Hepatocyte (in vitro differentiated cells): Measurements from ENCODE around the gene PPP2R2C. TPM values are rescaled to one million over a fixed set of nuclear protein-coding genes. Genes with fewer than 3 reads are reported as not detected.

Source experiments
- DNase-seq: peaks from one replicate; pipeline ENCODE4 v3.0.0-alpha.2; 2016; ENCODE audit warnings: low spot score
- H2AFZ ChIP-seq: fragments of 200-600 bp; sonication (generic); 2 replicates; pipeline ENCODE4 v1.6.0; 2016; ENCODE audit warnings: antibody characterized with exemption, mild to moderate bottlenecking
- H3K27ac ChIP-seq: fragments of 200-600 bp; sonication (generic); 2 replicates; pipeline ENCODE4 v1.5.1; 2016; ENCODE audit warnings: mild to moderate bottlenecking
- H3K27me3 ChIP-seq: fragments of 200-600 bp; sonication (generic); 2 replicates; pipeline ENCODE4 v1.6.1; 2016
- H3K36me3 ChIP-seq: fragments of 200-600 bp; sonication (generic); replicated peaks from 2 replicates; pipeline ENCODE4 v1.5.1; 2016; ENCODE audit warnings: low read depth; ENCODE audit not compliant: insufficient read depth
- H3K4me1 ChIP-seq: fragments of 200-600 bp; sonication (generic); 2 replicates; pipeline ENCODE4 v1.5.1; 2016; ENCODE audit warnings: mild to moderate bottlenecking, moderate library complexity; ENCODE audit not compliant: insufficient read depth
- H3K4me2 ChIP-seq: fragments of 200-600 bp; sonication (generic); 2 replicates; pipeline ENCODE4 v1.6.0; 2016
- H3K4me3 ChIP-seq: fragments of 200-600 bp; sonication (generic); 2 replicates; pipeline ENCODE4 v1.5.1; 2016; ENCODE audit warnings: mild to moderate bottlenecking
- H3K79me2 ChIP-seq: fragments of 200-600 bp; sonication (generic); 2 replicates; pipeline ENCODE4 v1.6.0; 2017; ENCODE audit warnings: mild to moderate bottlenecking
- H3K9me2 ChIP-seq: fragments of 200-600 bp; sonication (generic); replicated peaks from 2 replicates; pipeline ENCODE4 v1.6.0; 2017; ENCODE audit warnings: mild to moderate bottlenecking; ENCODE audit not compliant: insufficient read depth
- H3K9me3 ChIP-seq: fragments of 200-600 bp; sonication (generic); 2 replicates; pipeline ENCODE4 v1.5.1; 2016; ENCODE audit warnings: low read depth, mild to moderate bottlenecking
- H4K20me1 ChIP-seq: fragments of 200-600 bp; sonication (generic); 2 replicates; pipeline ENCODE4 v1.6.0; 2016; ENCODE audit warnings: mild to moderate bottlenecking; ENCODE audit not compliant: insufficient read depth, poor library complexity, severe bottlenecking
- CTCF ChIP-seq: fragments of 200-600 bp; sonication (generic); IDR thresholded peaks from 2 replicates; pipeline ENCODE4 v1.5.1; 2016; ENCODE audit warnings: antibody characterized with exemption, mild to moderate bottlenecking; ENCODE audit not compliant: poor library complexity
- EZH2 ChIP-seq: fragments of 200-600 bp; sonication (generic); IDR thresholded peaks from 2 replicates; pipeline ENCODE4 v1.6.1; 2016; ENCODE audit warnings: antibody characterized with exemption, mild to moderate bottlenecking, borderline replicate concordance
- EZH2phosphoT487 ChIP-seq: fragments of 200-600 bp; sonication (generic); IDR thresholded peaks from one replicate; pipeline ENCODE4 v1.6.1; 2018; ENCODE audit warnings: antibody characterized with exemption, mild to moderate bottlenecking, low read depth, moderate library complexity; ENCODE audit not compliant: unreplicated experiment, severe bottlenecking
- WGBS: methylation state at CpG from one replicate; pipeline ENCODE4 v1.1.6; 2016; ENCODE audit warnings: low lambda C conversion rate; ENCODE audit errors: missing lambda C conversion rate; 5-methylcytosine and 5-hydroxymethylcytosine counted together
- polyA plus RNA-seq: library from polyadenylated mRNA; unstranded; fragments of >200 nt; fragmentation: Nextera tagmentation; extraction: Ambion mirVana; gene quantifications from 2 replicates; pipeline ENCODE4 v1.2.1, GENCODE V29; 2016
- total RNA-seq: library from RNA; depleted of rRNA; stranded (reverse); fragments of >200 nt; gene quantifications from 2 replicates; pipeline ENCODE4 v1.2.3, GENCODE V29; 2014

PPP2R2C gene
- total and polyA plus RNA-seq, 2 experiments from 2014 or later = 0.35 to 0.67 TPM

- Histone ChIP-seq H3K4me1 (no peaks in the 10 kb centered on the region), H3K4me3 (no peak overlapping the region), H3K36me3 (no peaks in the 10 kb centered on the region), H3K4me2 (no peak overlapping the region), H3K9me2 (no peaks in the 10 kb centered on the region), H3K27ac (no peak overlapping the region), H4K20me1 (no peaks in the 10 kb centered on the region), H2AFZ (no peak overlapping the region), H3K9me3 (no peaks in the 10 kb centered on the region), H3K79me2 (no peaks in the 10 kb centered on the region), H3K27me3 (no peaks in the 10 kb centered on the region)
- DNase-seq = no peak
- no peak for TF ChIP-seq CTCF
- WGBS = 86% methylated on average over 12 of the region's 12 CpGs
Observed at GRCh38 chr4:6318206-6318605, 154.2 kb downstream of the PPP2R2C start.

- 77% methylated on average over 6 of the region's 6 CpGs for WGBS
- H3K4me1 ChIP-seq = no peaks in the 10 kb centered on the region
- no peak for DNase-seq
- H3K4me3 ChIP-seq = no peak overlapping the region
- no peaks in the 10 kb centered on the region for H3K9me3 ChIP-seq
- H3K79me2 ChIP-seq = no peaks in the 10 kb centered on the region
- H2AFZ ChIP-seq = no peak overlapping the region
- H3K4me2 ChIP-seq = no peak overlapping the region
- H3K27ac ChIP-seq = no peak overlapping the region
- no peaks in the 10 kb centered on the region for H3K36me3 ChIP-seq
- no peak for TF ChIP-seq CTCF
- no peak for TF ChIP-seq EZH2
- TF ChIP-seq EZH2phosphoT487 = no peak
- H3K27me3 ChIP-seq = no peaks in the 10 kb centered on the region
- no peaks in the 10 kb centered on the region for H3K9me2 ChIP-seq
- no peaks in the 10 kb centered on the region for H4K20me1 ChIP-seq
Observed at GRCh38 chr4:6316461-6317003, 155.9 kb downstream of the PPP2R2C start.

- Histone ChIP-seq H3K4me1 (peaks cover 5% of the 10 kb centered on the region), H2AFZ (no peak overlapping the region), H3K79me2 (no peaks in the 10 kb centered on the region), H3K27me3 (peaks cover 12% of the 10 kb centered on the region), H3K27ac (no peak overlapping the region), H3K36me3 (no peaks in the 10 kb centered on the region), H4K20me1 (no peaks in the 10 kb centered on the region), H3K9me3 (no peaks in the 10 kb centered on the region), H3K4me3 (no peak overlapping the region), H3K9me2 (no peaks in the 10 kb centered on the region), H3K4me2 (no peak overlapping the region)
- no peak for DNase-seq
- WGBS = 66% methylated on average over 6 of the region's 6 CpGs
- TF ChIP-seq CTCF (no peak), EZH2phosphoT487 (no peak), EZH2 (no peak)
Observed at GRCh38 chr4:6313216-6313615, 159.2 kb downstream of the PPP2R2C start.

GRCh38 chr4:6309777-6310176 is 162.6 kb downstream of the PPP2R2C start:
- peaks cover 5% of the 10 kb centered on the region for H3K4me1 ChIP-seq
- peaks cover 12% of the 10 kb centered on the region for H3K27me3 ChIP-seq
- H2AFZ ChIP-seq = peak overlapping the region; percentile 94
- H3K79me2 ChIP-seq = no peaks in the 10 kb centered on the region
- no peaks in the 10 kb centered on the region for H4K20me1 ChIP-seq
- WGBS = 85% methylated on average over 7 of the region's 7 CpGs
- peak overlapping the region; percentile 67 for H3K4me3 ChIP-seq
- TF ChIP-seq CTCF (no peak), EZH2phosphoT487 (no peak), EZH2 (no peak)
- H3K4me2 ChIP-seq = peak overlapping the region; percentile 98
- no peaks in the 10 kb centered on the region for H3K9me2 ChIP-seq
- H3K27ac ChIP-seq = no peak overlapping the region
- H3K36me3 ChIP-seq = no peaks in the 10 kb centered on the region
- H3K9me3 ChIP-seq = no peaks in the 10 kb centered on the region
- DNase-seq = no peak
